ENCODE measurements around the gene EIF4G3.
"Not testable (repeated sequence)": the region's sequence is repeated elsewhere in the genome, so short reads cannot be mapped to it uniquely, and the experiment has no call there.

The EIF4G3 gene

DNA sequence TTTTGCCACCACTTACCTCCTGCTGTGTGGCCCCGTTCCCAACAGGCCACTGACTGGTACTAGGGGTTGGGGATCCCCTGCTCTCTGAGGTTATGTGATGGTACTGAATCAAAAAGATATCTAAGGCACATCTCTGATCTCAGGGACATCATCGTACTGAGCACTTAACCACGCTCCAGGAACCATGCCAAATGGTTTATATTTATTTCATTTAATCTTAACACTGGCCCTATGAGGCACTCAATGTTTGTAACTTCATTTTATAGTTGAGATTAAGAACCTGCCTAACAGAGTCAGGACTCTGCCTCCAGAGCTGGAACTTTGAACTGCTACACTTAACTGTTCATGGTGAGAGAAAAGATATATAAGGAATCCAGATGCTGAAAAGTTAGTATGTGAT is 291.6 kb downstream of the EIF4G3 start:
- no peak for DNase-seq (ENCODE audit: low read depth in 4 of 4, low spot score in 1 of 4)

DNA sequence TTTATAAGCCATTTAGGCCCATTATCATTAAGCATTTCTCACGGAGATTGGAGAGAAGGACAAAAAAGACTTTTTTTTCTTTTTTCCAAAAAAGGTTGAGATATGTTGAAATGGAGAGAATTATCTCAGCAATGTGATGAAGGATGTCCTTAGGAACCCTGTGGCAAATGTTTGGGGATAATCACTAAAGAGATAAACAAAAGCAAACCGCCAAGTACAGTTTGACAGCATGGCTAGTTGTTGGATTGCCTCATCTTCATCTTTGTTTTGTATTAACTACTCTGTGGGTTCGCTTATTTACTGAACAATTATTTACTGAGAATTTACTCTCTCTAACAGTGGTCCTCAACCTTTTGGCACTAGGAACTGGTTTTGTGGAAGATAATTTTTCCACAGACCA is 292.2 kb downstream of the EIF4G3 start:
- DNase-seq (ENCODE audit: low read depth in 4 of 4, low spot score in 1 of 4) = no peak

- no peak for DNase-seq (ENCODE audit: low read depth in 4 of 4, low spot score in 1 of 4)
Observed at GRCh38 chr1:20883766-20884165, 292.9 kb downstream of the EIF4G3 start.

GRCh38 chr1:20882837-20883236 is 293.9 kb downstream of the EIF4G3 start:
- no peak for DNase-seq (ENCODE audit: low read depth in 4 of 4, low spot score in 1 of 4)

GRCh38 chr1:20878799-20879198 is 297.9 kb downstream of the EIF4G3 start:
- no peak for DNase-seq (ENCODE audit: low read depth in 4 of 4, low spot score in 1 of 4)

- DNase-seq (ENCODE audit: low read depth in 4 of 4, low spot score in 1 of 4) = no peak
Observed at GRCh38 chr1:20875198-20875973, 301.3 kb downstream of the EIF4G3 start.

GRCh38 chr1:20873311-20873710 is 303.4 kb downstream of the EIF4G3 start:
- no peak for DNase-seq (ENCODE audit: low read depth in 4 of 4, low spot score in 1 of 4)

DNA sequence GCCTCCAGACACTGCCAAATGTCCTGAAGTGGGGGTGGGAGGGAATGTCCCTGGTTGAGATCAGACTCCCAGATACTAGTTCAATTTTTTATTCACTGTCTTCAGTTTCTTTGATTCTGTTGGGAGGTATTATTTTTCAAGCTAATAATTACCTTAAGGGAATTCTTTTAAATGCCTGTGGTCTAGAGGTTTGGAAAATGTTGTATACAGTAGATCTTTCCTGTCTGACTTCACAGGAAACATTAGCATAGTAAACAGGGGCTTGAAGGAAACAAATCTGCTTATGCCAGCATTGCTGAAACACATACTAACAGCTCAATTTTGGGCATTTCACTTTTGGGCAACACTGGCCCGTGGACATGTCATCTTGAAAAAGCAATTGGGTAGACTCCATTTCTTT is 305.3 kb downstream of the EIF4G3 start:
- no peak for DNase-seq (ENCODE audit: low read depth in 4 of 4, low spot score in 1 of 4)

DNA sequence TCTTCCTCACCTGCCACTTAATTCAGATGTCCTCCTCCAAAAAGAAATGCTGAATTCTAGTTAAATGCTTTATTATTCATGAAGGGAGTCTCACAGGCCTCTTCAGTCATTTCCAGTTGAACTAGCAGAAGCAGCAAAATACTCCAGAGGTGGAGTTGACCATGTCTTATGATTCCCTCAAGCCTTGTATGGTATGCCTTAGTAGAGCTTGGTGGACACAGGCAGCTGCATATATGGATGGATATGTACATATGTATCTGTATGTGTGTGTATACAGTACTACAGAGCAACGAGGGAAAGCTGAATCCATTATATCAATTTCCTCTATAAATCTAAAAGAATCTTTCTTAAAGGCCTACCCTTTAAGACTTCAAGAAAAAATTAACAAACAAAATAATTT is 306.0 kb downstream of the EIF4G3 start:
- no peak for DNase-seq (ENCODE audit: low read depth in 4 of 4, low spot score in 1 of 4)

DNA sequence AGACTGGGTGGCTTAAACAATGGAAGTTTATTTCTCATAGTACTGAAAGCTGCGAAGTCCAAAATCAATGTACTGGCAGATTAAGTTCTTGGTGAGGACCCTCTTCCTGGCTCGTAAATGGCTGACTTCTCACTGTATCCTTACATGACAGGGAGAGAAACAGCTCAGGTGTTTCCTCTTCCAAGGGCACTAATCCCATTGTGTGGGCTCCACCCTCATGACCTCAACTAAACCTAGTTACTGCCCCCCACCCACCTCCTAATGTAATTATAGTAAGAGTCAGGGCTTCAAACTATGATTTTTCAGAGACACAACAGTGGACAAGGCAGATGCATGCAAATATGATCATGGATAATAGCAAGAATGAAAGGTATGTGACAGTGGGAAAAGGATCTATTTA is 308.4 kb downstream of the EIF4G3 start:
- no peak for DNase-seq (ENCODE audit: low read depth in 4 of 4, low spot score in 1 of 4)

- DNase-seq (ENCODE audit: low read depth in 4 of 4, low spot score in 1 of 4) = no peak
Observed at GRCh38 chr1:20867847-20868246, 308.9 kb downstream of the EIF4G3 start.

GRCh38 chr1:20867062-20867461 is 309.6 kb downstream of the EIF4G3 start:
- DNase-seq (ENCODE audit: low read depth in 4 of 4, low spot score in 1 of 4) = no peak

DNA sequence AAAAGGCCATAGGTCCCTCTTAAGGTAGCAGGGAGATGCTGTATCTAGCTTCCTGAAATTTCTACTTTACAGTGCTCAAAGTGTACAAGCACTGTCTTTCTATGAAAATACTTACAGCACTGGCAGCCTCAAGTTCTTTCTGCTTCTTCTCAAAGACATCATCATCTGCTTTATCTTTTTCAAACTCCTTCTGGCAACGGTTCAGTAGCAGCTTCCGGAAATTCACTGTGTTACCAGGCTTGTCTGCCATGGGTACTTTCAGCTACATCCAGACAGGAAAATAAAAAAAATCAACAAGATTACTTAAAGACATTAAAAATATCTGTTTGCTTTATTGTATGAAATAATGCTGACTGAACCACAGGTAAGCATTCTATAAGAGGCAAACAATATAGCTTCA is 311.7 kb downstream of the EIF4G3 start:
- DNase-seq (ENCODE audit: low read depth in 4 of 4, low spot score in 1 of 4) = no peak

DNA sequence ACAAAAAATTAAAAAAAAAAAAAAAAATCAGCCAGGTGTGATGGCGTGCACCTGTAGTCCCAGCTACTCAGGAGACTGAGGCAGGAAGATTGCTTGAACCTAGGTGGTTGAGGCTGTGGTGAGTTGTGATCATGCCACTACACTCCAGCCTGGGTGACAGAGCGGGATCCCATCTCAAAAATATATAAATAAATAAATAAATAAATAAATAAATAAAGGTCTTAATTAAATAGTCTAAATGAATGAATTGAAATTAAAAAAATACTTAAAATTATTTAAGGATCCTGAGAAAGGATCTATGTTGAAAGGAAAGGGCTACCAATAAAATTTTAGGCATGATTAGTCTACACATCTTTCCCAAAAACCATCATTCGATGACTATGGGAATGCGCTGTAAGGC is 322.2 kb downstream of the EIF4G3 start:
- DNase-seq (ENCODE audit: low read depth in 4 of 4, low spot score in 1 of 4) = no peak

- DNase-seq (ENCODE audit: low read depth in 4 of 4, low spot score in 1 of 4) = not testable (repeated sequence)
Observed at GRCh38 chr1:20851791-20852190, 324.9 kb downstream of the EIF4G3 start.

DNA sequence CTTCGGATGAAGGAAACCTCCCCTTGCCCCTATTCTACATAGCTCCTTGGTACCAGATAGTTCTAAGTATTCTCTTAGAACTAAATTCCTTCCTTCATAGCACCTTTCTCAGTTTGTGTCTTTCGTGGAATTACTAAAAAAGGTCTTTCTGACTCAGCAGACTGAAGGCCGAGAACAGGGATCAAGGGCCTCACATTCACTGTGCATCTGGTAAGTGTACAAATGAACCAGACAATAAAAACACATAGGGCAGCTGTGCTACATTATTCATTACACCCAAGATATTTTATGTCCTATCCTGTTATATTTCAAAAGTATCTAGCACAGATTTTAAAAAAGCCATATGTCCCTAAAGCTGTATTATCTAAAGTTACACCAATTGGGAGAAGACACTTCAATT is 326.7 kb downstream of the EIF4G3 start:
- DNase-seq (ENCODE audit: low read depth in 4 of 4, low spot score in 1 of 4) = no peak

GRCh38 chr1:20849100-20849499 is 327.6 kb downstream of the EIF4G3 start:
- DNase-seq (ENCODE audit: low read depth in 4 of 4, low spot score in 1 of 4) = no peak

GRCh38 chr1:20848162-20848561 is 328.5 kb downstream of the EIF4G3 start:
- no peak for DNase-seq (ENCODE audit: low read depth in 4 of 4, low spot score in 1 of 4)

GRCh38 chr1:20847611-20848080 is 329.1 kb downstream of the EIF4G3 start:
- DNase-seq (ENCODE audit: low read depth in 4 of 4, low spot score in 1 of 4) = no peak

- DNase-seq (ENCODE audit: low read depth in 4 of 4, low spot score in 1 of 4) = no peak
Observed at GRCh38 chr1:20846461-20847374, 330.0 kb downstream of the EIF4G3 start.

DNA sequence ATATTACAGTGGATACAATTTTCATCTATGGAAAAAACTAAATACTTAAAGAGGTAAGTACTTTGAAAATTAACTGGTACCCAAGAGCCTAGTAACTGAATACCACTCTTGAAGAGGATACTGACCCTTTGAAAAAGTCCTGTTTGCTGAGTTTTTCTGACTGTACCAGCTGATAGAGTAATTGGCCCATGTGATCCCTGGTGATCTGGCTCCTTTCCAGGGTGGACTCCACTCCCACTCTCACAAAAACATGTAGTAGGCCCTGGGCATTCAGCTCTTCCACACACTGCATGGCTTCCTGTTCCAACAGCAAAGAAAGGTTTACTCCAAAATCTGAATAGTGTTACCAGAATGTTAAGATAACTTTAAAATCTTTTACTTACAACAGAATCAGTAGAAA is 336.0 kb downstream of the EIF4G3 start:
- no peak for DNase-seq (ENCODE audit: low read depth in 4 of 4, low spot score in 1 of 4)

DNA sequence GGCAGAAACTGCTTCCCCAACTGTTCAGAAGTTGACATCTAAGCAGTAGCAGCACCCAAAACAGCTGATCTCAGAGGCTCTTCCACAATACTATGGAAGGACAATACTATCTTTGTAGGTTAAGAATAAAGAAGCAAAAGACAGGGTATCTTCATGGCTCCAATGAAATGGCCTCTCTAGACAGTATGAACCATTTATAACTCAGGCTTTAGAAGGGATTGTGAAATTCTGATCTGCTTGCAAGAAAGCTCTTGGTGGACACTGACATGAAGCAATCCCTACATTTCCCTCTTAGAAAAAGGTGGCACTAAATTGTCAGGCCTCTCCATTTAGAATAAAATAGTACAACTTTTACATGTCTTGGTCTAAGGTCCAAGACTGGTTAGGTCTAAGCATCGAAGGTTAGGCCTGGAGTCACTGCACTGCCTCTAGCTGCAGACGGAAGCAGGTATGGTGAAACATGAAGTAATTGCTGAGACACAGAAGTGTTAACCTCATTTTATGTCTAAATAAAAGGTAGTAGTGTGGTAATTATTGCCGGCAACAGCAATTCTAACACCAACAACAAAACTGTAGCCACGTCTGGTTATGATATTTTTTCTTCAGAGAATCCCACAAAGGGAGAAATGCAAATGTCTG is 339.0 kb downstream of the EIF4G3 start:
- DNase-seq (ENCODE audit: low read depth in 4 of 4, low spot score in 1 of 4) = no peak

Measured in stimulated activated CD4-positive, alpha-beta T cell treated with anti-CD3 and anti-CD28 coated beads, Interleukin-1b, Interleukin-23, amount 100 ng/mL, for 24 hours (primary cell).